K562 (cell line): ENCODE data around the gene ZKSCAN4. TPM values are rescaled to one million over a fixed set of nuclear protein-coding genes. Genes with fewer than 3 reads are reported as not detected.

Source experiments
- CBX8 ChIP-seq: fragments of 200-600 bp; sonication (generic); IDR thresholded peaks from 2 replicates; pipeline ENCODE4 v1.6.1; 2012; ENCODE audit warnings: borderline replicate concordance, mixed run types, low read depth, mild to moderate bottlenecking, moderate library complexity, mixed read lengths, low read length, control low read depth, inconsistent platforms; ENCODE audit not compliant: poor library complexity, severe bottlenecking; ENCODE audit errors: extremely low read depth
- HDAC2 ChIP-seq: fragments of 450-650 bp; IDR thresholded peaks from 2 replicates; pipeline ENCODE4 v1.6.1; 2016; ENCODE audit warnings: mild to moderate bottlenecking
- HNRNPL ChIP-seq: fragments of 200-400 bp; formaldehyde crosslinking; IDR thresholded peaks from 2 replicates; pipeline ENCODE4 v1.6.1; 2017; ENCODE audit warnings: low read depth, mild to moderate bottlenecking, low read length
- KAT8 ChIP-seq: fragments of 450-650 bp; IDR thresholded peaks from 2 replicates; pipeline ENCODE4 v1.6.1; 2016; ENCODE audit warnings: low read depth, mild to moderate bottlenecking
- KDM4B ChIP-seq, 2 experiments: fragments of 450-650 bp in 1 of 2; sonication (generic) in 1 of 2; IDR thresholded peaks; 2 replicates each; pipeline ENCODE4 v1.6.1; 2016 to 2017; ENCODE audit warnings: borderline replicate concordance in 2 of 2, antibody characterized with exemption in 1 of 2, low read depth in 1 of 2, mild to moderate bottlenecking in 1 of 2
- LEF1 ChIP-seq: fragments of 450-650 bp; IDR thresholded peaks from 2 replicates; pipeline ENCODE4 v1.6.1; 2016; ENCODE audit warnings: mild to moderate bottlenecking
- NCOA2 ChIP-seq, 2 experiments: fragments of 450-650 bp; IDR thresholded peaks; 2 replicates each; pipeline ENCODE4 v1.6.1; 2018; ENCODE audit warnings: mild to moderate bottlenecking in 2 of 2, moderate library complexity in 1 of 2; ENCODE audit not compliant: partially characterized antibody in 2 of 2
- NR2C1 ChIP-seq, 2 experiments: fragments of 450-650 bp; IDR thresholded peaks; 2 replicates each; pipeline ENCODE4 v1.6.1; 2017; ENCODE audit warnings: mild to moderate bottlenecking in 2 of 2, antibody characterized with exemption in 1 of 2, inconsistent platforms in 1 of 2, missing compliant biosample characterization in 1 of 2, missing genetic modification characterization in 1 of 2
- PRMT5 ChIP-seq: sonication (generic); formaldehyde crosslinking; IDR thresholded peaks from 2 replicates; pipeline ENCODE4 v1.5.0; 2020; ENCODE audit warnings: missing genetic modification reagents
- PTBP1 ChIP-seq: fragments of 200-400 bp; formaldehyde crosslinking; IDR thresholded peaks from 2 replicates; pipeline ENCODE4 v1.6.1; 2017; ENCODE audit warnings: low read depth, low read length
- SAFB ChIP-seq: fragments of 200-400 bp; formaldehyde crosslinking; IDR thresholded peaks from 2 replicates; pipeline ENCODE4 v1.6.1; 2017; ENCODE audit warnings: low read depth, low read length, borderline replicate concordance
- THAP12 ChIP-seq: fragments of 250-450 bp; sonication (Bioruptor Pico); IDR thresholded peaks from 2 replicates; pipeline ENCODE4 v1.9.0; 2021; ENCODE audit warnings: mild to moderate bottlenecking, inconsistent platforms
- YY1 ChIP-seq, 3 experiments: IDR thresholded peaks; 2 replicates each; pipeline ENCODE4 v1.6.1; 2011; ENCODE audit warnings: low read length in 2 of 3, mild to moderate bottlenecking in 2 of 3, moderate library complexity in 2 of 3, borderline replicate concordance in 1 of 3, control low read depth in 1 of 3, low read depth in 1 of 3; ENCODE audit not compliant: insufficient read depth in 3 of 3, insufficient replicate concordance in 2 of 3, control insufficient read depth in 1 of 3, insufficient read length in 1 of 3; ENCODE audit errors: extremely low read depth in 1 of 3
- polyA plus RNA-seq, 8 experiments: library from polyadenylated mRNA; depleted of rRNA in 4 of 8; stranded (reverse) in 5 of 8; unstranded in 3 of 8; fragments of >200 nt; fragmentation: Nextera tagmentation in 2 of 8; fragmentation: Illumina TruSeq in 1 of 8; extraction: Ambion mirVana in 2 of 8; extraction: Trizol in 1 of 8; gene quantifications; 2 replicates each; pipeline versions ENCODE4 v1.2.1 to v1.2.3, GENCODE V29; 2011 to 2014; ENCODE audit warnings: inconsistent platforms in 1 of 8, missing spikeins in 1 of 8
- total RNA-seq, 7 experiments: library from RNA; depleted of rRNA in 6 of 7; stranded (reverse); fragments of >200 nt in 6 of 7; fragmentation: Illumina TruSeq in 2 of 7; extraction: Trizol in 2 of 7; gene quantifications; 2 replicates each; pipeline versions ENCODE4 v1.2.1 to v1.2.3, GENCODE V29; 2011 to 2021; ENCODE audit warnings: low replicate concordance in 1 of 7
- TF ChIP-seq, protein P1 (sequence below): fragments of 250-450 bp; sonication (Bioruptor Pico); IDR thresholded peaks from 2 replicates; pipeline ENCODE4 v1.5.0; 2022; ENCODE audit warnings: mild to moderate bottlenecking
- TF ChIP-seq, protein P2 (sequence below): sonication (generic); formaldehyde crosslinking; IDR thresholded peaks from 2 replicates; pipeline ENCODE4 v1.8.1; 2023; ENCODE audit warnings: mild to moderate bottlenecking, missing genetic modification reagents
- TF ChIP-seq, protein P3 (sequence below), 2 experiments: fragments of 450-650 bp; IDR thresholded peaks; 2 replicates each; pipeline ENCODE4 v1.6.1; 2018; ENCODE audit warnings: mild to moderate bottlenecking in 2 of 2, low read depth in 1 of 2; ENCODE audit not compliant: partially characterized antibody in 2 of 2

Gene ZKSCAN4
- total and polyA plus RNA-seq, 9 of the 15 experiments (the other 6 are each of a cell fraction or from before 2014, with no cell fraction given): 1.2 to 5.3 (median 4.7) TPM

- TF ChIP-seq, protein P1, sequence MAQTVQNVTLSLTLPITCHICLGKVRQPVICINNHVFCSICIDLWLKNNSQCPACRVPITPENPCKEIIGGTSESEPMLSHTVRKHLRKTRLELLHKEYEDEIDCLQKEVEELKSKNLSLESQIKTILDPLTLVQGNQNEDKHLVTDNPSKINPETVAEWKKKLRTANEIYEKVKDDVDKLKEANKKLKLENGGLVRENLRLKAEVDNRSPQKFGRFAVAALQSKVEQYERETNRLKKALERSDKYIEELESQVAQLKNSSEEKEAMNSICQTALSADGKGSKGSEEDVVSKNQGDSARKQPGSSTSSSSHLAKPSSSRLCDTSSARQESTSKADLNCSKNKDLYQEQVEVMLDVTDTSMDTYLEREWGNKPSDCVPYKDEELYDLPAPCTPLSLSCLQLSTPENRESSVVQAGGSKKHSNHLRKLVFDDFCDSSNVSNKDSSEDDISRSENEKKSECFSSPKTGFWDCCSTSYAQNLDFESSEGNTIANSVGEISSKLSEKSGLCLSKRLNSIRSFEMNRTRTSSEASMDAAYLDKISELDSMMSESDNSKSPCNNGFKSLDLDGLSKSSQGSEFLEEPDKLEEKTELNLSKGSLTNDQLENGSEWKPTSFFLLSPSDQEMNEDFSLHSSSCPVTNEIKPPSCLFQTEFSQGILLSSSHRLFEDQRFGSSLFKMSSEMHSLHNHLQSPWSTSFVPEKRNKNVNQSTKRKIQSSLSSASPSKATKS (CRISPR knock-in tag): no peak
- TF ChIP-seq THAP12: no peak
- TF ChIP-seq HNRNPL: no peak
- no peak for TF ChIP-seq LEF1
- no peak for TF ChIP-seq CBX8
- no peak for TF ChIP-seq PTBP1
- TF ChIP-seq PRMT5: no peak
- no peak for TF ChIP-seq HDAC2
- TF ChIP-seq SAFB: no peak
- TF ChIP-seq NR2C1 (IDR thresholded peaks at IDR 0.05): no peak
- no peak for TF ChIP-seq NR2C1 (tag; IDR thresholded peaks at IDR 0.05)
- TF ChIP-seq NCOA2 (IDR thresholded peaks at IDR 0.05; ENCODE audit: partially characterized antibody in 2 of 2): no peak
- TF ChIP-seq YY1 (IDR thresholded peaks at IDR 0.05; ENCODE audit: borderline replicate concordance in 1 of 3, control insufficient read depth in 1 of 3, extremely low read depth in 1 of 3, insufficient read depth in 3 of 3, insufficient read length in 1 of 3, insufficient replicate concordance in 2 of 3, low read depth in 1 of 3, low read length in 2 of 3): peak in 2 of 3 experiments; percentile 80 to 90
- TF ChIP-seq KDM4B (IDR thresholded peaks at IDR 0.05; ENCODE audit: borderline replicate concordance in 2 of 2, low read depth in 1 of 2): no peak
- TF ChIP-seq, protein P2, sequence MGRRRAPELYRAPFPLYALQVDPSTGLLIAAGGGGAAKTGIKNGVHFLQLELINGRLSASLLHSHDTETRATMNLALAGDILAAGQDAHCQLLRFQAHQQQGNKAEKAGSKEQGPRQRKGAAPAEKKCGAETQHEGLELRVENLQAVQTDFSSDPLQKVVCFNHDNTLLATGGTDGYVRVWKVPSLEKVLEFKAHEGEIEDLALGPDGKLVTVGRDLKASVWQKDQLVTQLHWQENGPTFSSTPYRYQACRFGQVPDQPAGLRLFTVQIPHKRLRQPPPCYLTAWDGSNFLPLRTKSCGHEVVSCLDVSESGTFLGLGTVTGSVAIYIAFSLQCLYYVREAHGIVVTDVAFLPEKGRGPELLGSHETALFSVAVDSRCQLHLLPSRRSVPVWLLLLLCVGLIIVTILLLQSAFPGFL: no peak
- TF ChIP-seq, protein P3, sequence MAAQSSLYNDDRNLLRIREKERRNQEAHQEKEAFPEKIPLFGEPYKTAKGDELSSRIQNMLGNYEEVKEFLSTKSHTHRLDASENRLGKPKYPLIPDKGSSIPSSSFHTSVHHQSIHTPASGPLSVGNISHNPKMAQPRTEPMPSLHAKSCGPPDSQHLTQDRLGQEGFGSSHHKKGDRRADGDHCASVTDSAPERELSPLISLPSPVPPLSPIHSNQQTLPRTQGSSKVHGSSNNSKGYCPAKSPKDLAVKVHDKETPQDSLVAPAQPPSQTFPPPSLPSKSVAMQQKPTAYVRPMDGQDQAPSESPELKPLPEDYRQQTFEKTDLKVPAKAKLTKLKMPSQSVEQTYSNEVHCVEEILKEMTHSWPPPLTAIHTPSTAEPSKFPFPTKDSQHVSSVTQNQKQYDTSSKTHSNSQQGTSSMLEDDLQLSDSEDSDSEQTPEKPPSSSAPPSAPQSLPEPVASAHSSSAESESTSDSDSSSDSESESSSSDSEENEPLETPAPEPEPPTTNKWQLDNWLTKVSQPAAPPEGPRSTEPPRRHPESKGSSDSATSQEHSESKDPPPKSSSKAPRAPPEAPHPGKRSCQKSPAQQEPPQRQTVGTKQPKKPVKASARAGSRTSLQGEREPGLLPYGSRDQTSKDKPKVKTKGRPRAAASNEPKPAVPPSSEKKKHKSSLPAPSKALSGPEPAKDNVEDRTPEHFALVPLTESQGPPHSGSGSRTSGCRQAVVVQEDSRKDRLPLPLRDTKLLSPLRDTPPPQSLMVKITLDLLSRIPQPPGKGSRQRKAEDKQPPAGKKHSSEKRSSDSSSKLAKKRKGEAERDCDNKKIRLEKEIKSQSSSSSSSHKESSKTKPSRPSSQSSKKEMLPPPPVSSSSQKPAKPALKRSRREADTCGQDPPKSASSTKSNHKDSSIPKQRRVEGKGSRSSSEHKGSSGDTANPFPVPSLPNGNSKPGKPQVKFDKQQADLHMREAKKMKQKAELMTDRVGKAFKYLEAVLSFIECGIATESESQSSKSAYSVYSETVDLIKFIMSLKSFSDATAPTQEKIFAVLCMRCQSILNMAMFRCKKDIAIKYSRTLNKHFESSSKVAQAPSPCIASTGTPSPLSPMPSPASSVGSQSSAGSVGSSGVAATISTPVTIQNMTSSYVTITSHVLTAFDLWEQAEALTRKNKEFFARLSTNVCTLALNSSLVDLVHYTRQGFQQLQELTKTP (IDR thresholded peaks at IDR 0.05; ENCODE audit: low read depth in 1 of 2, partially characterized antibody in 2 of 2): no peak
- TF ChIP-seq KAT8: no peak
Observed at GRCh38 chr6:28211840-28212509, 40.1 kb downstream of the ZKSCAN4 start (continued).
